HG02885 (cell line): ENCODE results near the gene RABGEF1.
"Not testable (repeated sequence)": the region's sequence is repeated elsewhere in the genome, so short reads cannot be mapped to it uniquely, and the experiment has no call there.

Experiments used
- ATAC-seq: cut with Tn5 transposase; IDR thresholded peaks from one replicate; pipeline ENCODE4 v1.9.1; 2021; ENCODE audit warnings: mild to moderate bottlenecking; ENCODE audit not compliant: unreplicated experiment, poor library complexity

RABGEF1 gene

GRCh38 chr7:66800591-66800990, 60.1 kb downstream of the RABGEF1 start:
- ATAC-seq, result no peak

- no peak for ATAC-seq
Observed at GRCh38 chr7:66804001-66804400, 63.5 kb downstream of the RABGEF1 start.

- no peak for ATAC-seq
Observed at GRCh38 chr7:66807736-66808135, 67.2 kb downstream of the RABGEF1 start.

- no peak for ATAC-seq
Observed at GRCh38 chr7:66810716-66811115, 70.2 kb downstream of the RABGEF1 start.

GRCh38 chr7:66815186-66815875, 74.8 kb downstream of the RABGEF1 start:
- not testable (repeated sequence) for ATAC-seq

- ATAC-seq, result no peak
Observed at GRCh38 chr7:66815951-66816350, 75.4 kb downstream of the RABGEF1 start.

GRCh38 chr7:66816658-66817057, 76.1 kb downstream of the RABGEF1 start:
- ATAC-seq, result not testable (repeated sequence)

- peak; percentile 56 for ATAC-seq
Observed at GRCh38 chr7:66817208-66817795, 76.8 kb downstream of the RABGEF1 start.

- not testable (repeated sequence) for ATAC-seq
Observed at GRCh38 chr7:66817956-66818355, 77.4 kb downstream of the RABGEF1 start.

- no peak for ATAC-seq
Observed at GRCh38 chr7:66824041-66824440, 83.5 kb downstream of the RABGEF1 start.

- not testable (repeated sequence) for ATAC-seq
Observed at GRCh38 chr7:66825538-66825937, 85.0 kb downstream of the RABGEF1 start.

GRCh38 chr7:66826649-66827048, 86.1 kb downstream of the RABGEF1 start:
- ATAC-seq, result no peak

- not testable (repeated sequence) for ATAC-seq
Observed at GRCh38 chr7:66830976-66831375, 90.4 kb downstream of the RABGEF1 start.

GRCh38 chr7:66832531-66833351, 92.2 kb downstream of the RABGEF1 start:
- no peak for ATAC-seq

- peak; percentile 64 for ATAC-seq
Observed at GRCh38 chr7:66837007-66837406, 96.5 kb downstream of the RABGEF1 start.

GRCh38 chr7:66837661-66838060, 97.1 kb downstream of the RABGEF1 start:
- ATAC-seq, result no peak

GRCh38 chr7:66839814-66840213, 99.3 kb downstream of the RABGEF1 start:
- no peak for ATAC-seq

GRCh38 chr7:66840316-66840715, 99.8 kb downstream of the RABGEF1 start:
- no peak for ATAC-seq

- ATAC-seq, result no peak
Observed at GRCh38 chr7:66841898-66842297, 101.4 kb downstream of the RABGEF1 start.

GRCh38 chr7:66843492-66843891, 103.0 kb downstream of the RABGEF1 start:
- not testable (repeated sequence) for ATAC-seq
